HL-60 (cell line): ENCODE measurements around the gene HPSE2.

Source experiments
- CTCF ChIP-seq: IDR thresholded peaks from one replicate; pipeline ENCODE4 v1.5.1; 2011; ENCODE audit warnings: low read length, control low read depth, inconsistent platforms; ENCODE audit not compliant: insufficient read depth
- GABPA ChIP-seq: IDR thresholded peaks from 2 replicates; pipeline ENCODE4 v1.6.1; 2012; ENCODE audit warnings: low read depth
- POLR2AphosphoS5 ChIP-seq: IDR thresholded peaks from 2 replicates; pipeline ENCODE4 v1.6.1; 2012; ENCODE audit warnings: low read depth
- TF ChIP-seq, protein P1 (sequence below): IDR thresholded peaks from 2 replicates; pipeline ENCODE4 v1.6.1; 2012; ENCODE audit warnings: low read depth; ENCODE audit not compliant: insufficient replicate concordance

- no peak for TF ChIP-seq CTCF
- TF ChIP-seq, protein P1, sequence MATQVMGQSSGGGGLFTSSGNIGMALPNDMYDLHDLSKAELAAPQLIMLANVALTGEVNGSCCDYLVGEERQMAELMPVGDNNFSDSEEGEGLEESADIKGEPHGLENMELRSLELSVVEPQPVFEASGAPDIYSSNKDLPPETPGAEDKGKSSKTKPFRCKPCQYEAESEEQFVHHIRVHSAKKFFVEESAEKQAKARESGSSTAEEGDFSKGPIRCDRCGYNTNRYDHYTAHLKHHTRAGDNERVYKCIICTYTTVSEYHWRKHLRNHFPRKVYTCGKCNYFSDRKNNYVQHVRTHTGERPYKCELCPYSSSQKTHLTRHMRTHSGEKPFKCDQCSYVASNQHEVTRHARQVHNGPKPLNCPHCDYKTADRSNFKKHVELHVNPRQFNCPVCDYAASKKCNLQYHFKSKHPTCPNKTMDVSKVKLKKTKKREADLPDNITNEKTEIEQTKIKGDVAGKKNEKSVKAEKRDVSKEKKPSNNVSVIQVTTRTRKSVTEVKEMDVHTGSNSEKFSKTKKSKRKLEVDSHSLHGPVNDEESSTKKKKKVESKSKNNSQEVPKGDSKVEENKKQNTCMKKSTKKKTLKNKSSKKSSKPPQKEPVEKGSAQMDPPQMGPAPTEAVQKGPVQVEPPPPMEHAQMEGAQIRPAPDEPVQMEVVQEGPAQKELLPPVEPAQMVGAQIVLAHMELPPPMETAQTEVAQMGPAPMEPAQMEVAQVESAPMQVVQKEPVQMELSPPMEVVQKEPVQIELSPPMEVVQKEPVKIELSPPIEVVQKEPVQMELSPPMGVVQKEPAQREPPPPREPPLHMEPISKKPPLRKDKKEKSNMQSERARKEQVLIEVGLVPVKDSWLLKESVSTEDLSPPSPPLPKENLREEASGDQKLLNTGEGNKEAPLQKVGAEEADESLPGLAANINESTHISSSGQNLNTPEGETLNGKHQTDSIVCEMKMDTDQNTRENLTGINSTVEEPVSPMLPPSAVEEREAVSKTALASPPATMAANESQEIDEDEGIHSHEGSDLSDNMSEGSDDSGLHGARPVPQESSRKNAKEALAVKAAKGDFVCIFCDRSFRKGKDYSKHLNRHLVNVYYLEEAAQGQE = no peak
- no peak for TF ChIP-seq POLR2AphosphoS5
- no peak for TF ChIP-seq GABPA
Observed at GRCh38 chr10:98880971-98881370, 354.7 kb downstream of the HPSE2 start.
